Measurements from ENCODE around the gene PLPP1. TPM values are rescaled to one million over a fixed set of nuclear protein-coding genes. Genes with fewer than 3 reads are reported as not detected.

PLPP1 gene
- total RNA-seq, 1 donor from 2014 or later, result 7.9 TPM

GRCh38 chr5:55518831-55519390 is 15.9 kb downstream of the PLPP1 start:
- Mint-ChIP-seq H3K4me3 (ENCODE audit: low read depth) (no peak overlapping the region), H3K27ac (peak overlapping the region; percentile 17), H3K36me3 (ENCODE audit: insufficient read depth) (no peaks in the 10 kb centered on the region), H3K27me3 (no peaks in the 10 kb centered on the region), H3K4me1 (ENCODE audit: low read depth) (peaks cover 15% of the 10 kb centered on the region), H3K9me3 (ENCODE audit: low read depth) (no peaks in the 10 kb centered on the region)
- no peak for TF ChIP-seq CTCF (IDR thresholded peaks at IDR 0.05; ENCODE audit: unreplicated experiment)
- no peak for DNase-seq (ENCODE audit: low spot score, unreplicated experiment)

- Mint-ChIP-seq H3K36me3 (ENCODE audit: insufficient read depth) (no peaks in the 10 kb centered on the region), H3K27ac (no peak overlapping the region), H3K9me3 (ENCODE audit: low read depth) (no peaks in the 10 kb centered on the region), H3K4me3 (ENCODE audit: low read depth) (no peak overlapping the region), H3K27me3 (no peaks in the 10 kb centered on the region), H3K4me1 (ENCODE audit: low read depth) (peaks cover 15% of the 10 kb centered on the region)
- no peak for DNase-seq (ENCODE audit: low spot score, unreplicated experiment)
- no peak for TF ChIP-seq CTCF (IDR thresholded peaks at IDR 0.05; ENCODE audit: unreplicated experiment)
Measured at GRCh38 chr5:55517804-55518203, 17.0 kb downstream of the PLPP1 start.

GRCh38 chr5:55511010-55511409 is 23.8 kb downstream of the PLPP1 start:
- H3K4me3 Mint-ChIP-seq (ENCODE audit: low read depth), result no peak overlapping the region
- no peak for TF ChIP-seq CTCF (IDR thresholded peaks at IDR 0.05; ENCODE audit: unreplicated experiment)
- no peak overlapping the region for H3K27ac Mint-ChIP-seq
- H3K9me3 Mint-ChIP-seq (ENCODE audit: low read depth), result no peaks in the 10 kb centered on the region
- H3K36me3 Mint-ChIP-seq (ENCODE audit: insufficient read depth), result no peaks in the 10 kb centered on the region
- peaks cover 5% of the 10 kb centered on the region for H3K4me1 Mint-ChIP-seq (ENCODE audit: low read depth)
- no peaks in the 10 kb centered on the region for H3K27me3 Mint-ChIP-seq
- no peak for DNase-seq (ENCODE audit: low spot score, unreplicated experiment)

- no peak for TF ChIP-seq CTCF (IDR thresholded peaks at IDR 0.05; ENCODE audit: unreplicated experiment)
- no peaks in the 10 kb centered on the region for H3K27me3 Mint-ChIP-seq
- DNase-seq (ENCODE audit: low spot score, unreplicated experiment), result no peak
- H3K9me3 Mint-ChIP-seq (ENCODE audit: low read depth), result no peaks in the 10 kb centered on the region
- H3K36me3 Mint-ChIP-seq (ENCODE audit: insufficient read depth), result no peaks in the 10 kb centered on the region
- no peak overlapping the region for H3K27ac Mint-ChIP-seq
- H3K4me3 Mint-ChIP-seq (ENCODE audit: low read depth), result no peak overlapping the region
- peaks cover 2% of the 10 kb centered on the region for H3K4me1 Mint-ChIP-seq (ENCODE audit: low read depth)
Measured at GRCh38 chr5:55510523-55510880, 24.3 kb downstream of the PLPP1 start.

GRCh38 chr5:55509796-55510522 is 24.8 kb downstream of the PLPP1 start:
- H3K36me3 Mint-ChIP-seq (ENCODE audit: insufficient read depth), result no peaks in the 10 kb centered on the region
- DNase-seq (ENCODE audit: low spot score, unreplicated experiment), result no peak
- no peaks in the 10 kb centered on the region for H3K27me3 Mint-ChIP-seq
- TF ChIP-seq CTCF (IDR thresholded peaks at IDR 0.05; ENCODE audit: unreplicated experiment), result no peak
- H3K9me3 Mint-ChIP-seq (ENCODE audit: low read depth), result no peaks in the 10 kb centered on the region
- no peak overlapping the region for H3K27ac Mint-ChIP-seq
- no peak overlapping the region for H3K4me3 Mint-ChIP-seq (ENCODE audit: low read depth)
- peaks cover 2% of the 10 kb centered on the region for H3K4me1 Mint-ChIP-seq (ENCODE audit: low read depth)
